Urothelium cell line (cell line): Measurements from ENCODE around the gene TMEM191C.
"Not testable (repeated sequence)": the region's sequence is repeated elsewhere in the genome, so short reads cannot be mapped to it uniquely, and the experiment has no call there.

Experiments
- DNase-seq: peaks from one replicate; pipeline ENCODE4 v3.0.0; 2011; ENCODE audit warnings: low spot score, mixed read lengths
- FAIRE-seq: peaks from 2 replicates; lab custom pipeline; 2011; peaks lifted over from hg19 to GRCh38; lab: Jason Lieb, UNC

Gene TMEM191C

GRCh38 chr22:21445437-21446127, 21.6 kb upstream of the TMEM191C start:
- DNase-seq (no peak), FAIRE-seq (no peak)

- FAIRE-seq, result peak; percentile 77
- no peak for DNase-seq
These were observed 20.9 kb upstream of the TMEM191C start for GRCh38 chr22:21446128-21446826.

- DNase-seq (no peak), FAIRE-seq (no peak)
These were observed 20.1 kb upstream of the TMEM191C start for GRCh38 chr22:21446827-21447690.

GRCh38 chr22:21447694-21448402, 19.3 kb upstream of the TMEM191C start:
- FAIRE-seq (no peak), DNase-seq (no peak)

- no peak for FAIRE-seq
- no peak for DNase-seq
These were observed 18.4 kb upstream of the TMEM191C start for GRCh38 chr22:21448627-21449416.

- FAIRE-seq, result no peak
- DNase-seq, result no peak
These were observed 17.5 kb upstream of the TMEM191C start for GRCh38 chr22:21449531-21450319.

- no peak for FAIRE-seq
- DNase-seq, result no peak
These were observed 16.8 kb upstream of the TMEM191C start for GRCh38 chr22:21450320-21450831.

GRCh38 chr22:21450858-21451353, 16.3 kb upstream of the TMEM191C start:
- FAIRE-seq (no peak), DNase-seq (no peak)

GRCh38 chr22:21451545-21452520, 15.4 kb upstream of the TMEM191C start:
- peak; percentile 88 for FAIRE-seq
- DNase-seq, result no peak

- not testable (repeated sequence) for FAIRE-seq, DNase-seq
These were observed 14.5 kb upstream of the TMEM191C start for GRCh38 chr22:21452666-21453065.

GRCh38 chr22:21454998-21455333, 12.2 kb upstream of the TMEM191C start:
- FAIRE-seq, DNase-seq: not testable (repeated sequence)

GRCh38 chr22:21455334-21456089, 11.7 kb upstream of the TMEM191C start:
- DNase-seq, result no peak
- FAIRE-seq, result no peak

GRCh38 chr22:21457023-21457787, 10.0 kb upstream of the TMEM191C start:
- no peak for DNase-seq
- FAIRE-seq, result no peak

- not testable (repeated sequence) for DNase-seq, FAIRE-seq
These were observed 4.5 kb upstream of the TMEM191C start for GRCh38 chr22:21462672-21463071.

- FAIRE-seq, DNase-seq: not testable (repeated sequence)
These were observed 1.3 kb downstream of the TMEM191C start for GRCh38 chr22:21468194-21469096.
